COLO829 (cell line): ENCODE measurements around the gene PTPRJ.
A peak's percentile ranks its signal among the peaks of the same experiment; 100 is the strongest.
"Not testable (repeated sequence)": the region's sequence is repeated elsewhere in the genome, so short reads cannot be mapped to it uniquely, and the experiment has no call there.

Experiments used
- DNase-seq: peaks from one replicate; pipeline ENCODE4 v3.0.0; 2012; ENCODE audit warnings: low spot score

Gene PTPRJ

DNA sequence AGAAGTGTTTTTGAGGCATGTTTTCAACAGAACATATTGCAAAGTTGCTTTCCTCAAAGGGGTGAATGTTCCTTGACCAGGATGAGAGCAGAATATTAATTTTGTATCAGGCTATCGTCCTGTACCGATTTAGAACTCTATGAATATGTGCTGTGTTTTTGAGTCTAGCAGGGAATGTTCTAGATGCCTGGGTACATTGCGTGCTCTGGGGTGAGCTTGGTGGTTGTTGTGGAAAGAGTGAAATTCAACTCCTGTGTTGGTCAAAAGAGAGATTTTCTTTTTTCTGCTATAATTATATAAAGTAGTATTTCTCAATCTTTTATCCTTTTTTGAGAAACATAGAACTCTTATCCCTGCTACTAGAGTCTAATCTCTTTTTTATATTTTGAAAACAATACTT is 185.1 kb downstream of the PTPRJ start:
- no peak for DNase-seq

- DNase-seq = no peak
These were observed 187.0 kb downstream of the PTPRJ start for GRCh38 chr11:48167380-48167779.

GRCh38 chr11:48168815-48169214 is 188.5 kb downstream of the PTPRJ start:
- no peak for DNase-seq

DNA sequence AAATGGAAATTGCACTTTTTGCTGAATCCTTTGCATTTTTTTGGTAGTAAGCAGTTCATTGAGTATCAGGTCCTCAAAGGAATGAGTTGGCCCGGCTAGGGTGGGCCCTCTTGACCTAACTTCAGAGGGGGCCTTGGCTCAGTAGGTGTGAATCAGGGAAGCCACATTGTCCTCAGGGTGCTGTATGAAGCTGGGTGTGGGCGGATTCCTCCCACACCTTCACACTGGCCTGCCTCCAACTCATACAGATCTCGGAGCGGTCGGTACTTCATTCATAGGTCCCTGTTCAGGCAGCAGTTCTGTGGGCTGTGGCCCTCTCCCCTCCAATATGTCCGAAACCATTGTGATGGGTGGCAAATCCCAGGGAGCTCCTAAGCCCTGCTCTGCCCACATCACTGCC is 188.9 kb downstream of the PTPRJ start:
- DNase-seq = no peak

DNA sequence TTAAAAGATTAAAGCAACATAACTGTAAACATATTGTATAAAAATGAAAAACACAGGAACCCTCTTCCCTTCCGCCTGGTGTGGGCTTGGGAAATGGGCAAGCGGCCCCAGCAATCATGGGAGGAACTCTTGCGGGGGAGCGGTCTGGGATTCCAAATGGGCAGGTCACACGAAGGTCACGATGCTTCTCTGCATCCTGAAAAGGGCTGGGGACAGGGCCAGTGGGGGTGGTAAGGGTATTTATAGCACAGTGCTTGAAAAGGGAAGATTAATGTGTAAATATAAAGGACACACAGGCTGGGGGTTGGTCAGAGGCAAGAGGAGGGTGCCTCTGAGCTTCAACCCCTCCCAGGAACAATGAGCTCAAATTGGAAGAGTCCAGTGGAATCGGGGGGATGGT is 189.4 kb downstream of the PTPRJ start:
- peak; percentile 57 for DNase-seq

- peak; percentile 65 for DNase-seq
These were observed 190.2 kb downstream of the PTPRJ start for GRCh38 chr11:48170241-48171233.

GRCh38 chr11:48172818-48173609 is 192.7 kb downstream of the PTPRJ start:
- peak; percentile 65 for DNase-seq

GRCh38 chr11:48177661-48178060 is 197.3 kb downstream of the PTPRJ start:
- no peak for DNase-seq

GRCh38 chr11:48180627-48181026 is 200.3 kb downstream of the PTPRJ start:
- DNase-seq = no peak

- no peak for DNase-seq
These were observed 202.6 kb downstream of the PTPRJ start for GRCh38 chr11:48182860-48183526.

DNA sequence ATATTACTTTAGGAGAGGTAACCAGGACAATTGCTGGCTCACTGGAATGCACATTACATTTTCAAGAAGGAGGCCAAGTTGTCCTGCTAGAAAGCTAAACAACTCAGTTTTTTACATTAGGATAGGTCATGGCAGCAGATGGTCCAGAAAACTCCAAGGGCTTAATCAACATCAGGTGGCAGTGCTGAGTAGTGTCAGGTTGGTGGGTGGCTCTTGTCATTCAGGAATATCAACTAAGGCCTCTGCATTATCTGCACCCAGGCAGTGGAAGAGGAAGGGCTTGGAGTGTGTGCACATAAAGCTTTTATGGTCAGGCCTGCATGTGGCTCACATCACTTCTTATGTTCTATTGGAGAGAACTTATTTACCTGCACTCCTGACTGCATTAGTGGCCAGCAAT is 204.1 kb downstream of the PTPRJ start:
- no peak for DNase-seq

DNA sequence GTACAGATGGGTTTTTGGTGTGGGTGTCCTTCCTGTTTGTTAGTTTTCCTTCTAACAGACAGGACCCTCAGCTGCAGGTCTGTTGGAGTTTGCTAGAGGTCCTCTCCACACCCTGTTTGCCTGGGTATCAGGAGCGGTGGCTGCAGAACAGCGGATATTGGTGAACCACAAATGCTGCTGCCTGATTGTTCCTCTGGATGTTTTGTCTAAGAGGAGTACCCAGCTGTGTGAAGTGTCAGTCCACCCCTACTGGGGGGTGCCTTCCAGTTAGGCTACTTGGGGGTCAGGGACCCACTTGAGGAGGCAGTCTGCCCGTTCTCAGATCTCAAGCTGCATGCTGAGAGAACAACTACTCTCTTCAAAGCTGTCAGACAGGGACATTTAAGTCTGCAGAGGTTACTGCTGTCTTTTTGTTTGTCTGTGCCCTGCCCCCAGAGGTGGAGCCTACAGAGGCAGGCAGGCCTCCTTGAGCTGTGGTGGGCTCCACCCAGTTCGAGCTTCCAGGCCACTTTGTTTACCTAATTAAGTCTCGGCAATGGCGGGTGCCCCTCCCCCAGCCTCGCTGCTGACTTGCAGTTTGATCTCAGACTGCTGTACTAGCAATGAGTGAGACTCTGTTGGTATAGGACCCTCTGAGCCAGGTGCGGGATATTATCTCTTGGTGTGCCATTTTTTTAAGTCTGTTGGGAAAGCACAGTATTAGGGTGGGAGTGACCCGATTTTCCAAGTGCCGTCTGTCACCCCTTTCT is 210.7 kb downstream of the PTPRJ start:
- DNase-seq = not testable (repeated sequence)

- peak; percentile 22 for DNase-seq
These were observed 213.5 kb downstream of the PTPRJ start for GRCh38 chr11:48193876-48194275.

GRCh38 chr11:48207881-48208280 is 227.5 kb downstream of the PTPRJ start:
- no peak for DNase-seq

GRCh38 chr11:48210052-48210451 is 229.7 kb downstream of the PTPRJ start:
- peak; percentile 32 for DNase-seq

- DNase-seq = no peak
These were observed 236.2 kb downstream of the PTPRJ start, which contains the start of gene OR4B1 for GRCh38 chr11:48216510-48216909. Gene OR4B1 (plus strand): TSS chr11:48216810. CDS start chr11:48216810, 0 bp downstream.
